VCaP (cell line): ENCODE data around the gene TIGAR.

Experiments used
- H3K27ac ChIP-seq: fragments of 450-650 bp; 2 replicates; pipeline ENCODE4 v1.5.1; 2017
- TF ChIP-seq, protein P1 (sequence below): fragments of 450-650 bp; conservative IDR thresholded peaks from 2 replicates; pipeline ENCODE4 v1.5.1; 2017; ENCODE audit warnings: mild to moderate bottlenecking, moderate library complexity

Gene TIGAR

GRCh38 chr12:4402996-4403395 lies 82.0 kb downstream of the TIGAR start:
- no peak overlapping the region for H3K27ac ChIP-seq
- TF ChIP-seq, protein P1, sequence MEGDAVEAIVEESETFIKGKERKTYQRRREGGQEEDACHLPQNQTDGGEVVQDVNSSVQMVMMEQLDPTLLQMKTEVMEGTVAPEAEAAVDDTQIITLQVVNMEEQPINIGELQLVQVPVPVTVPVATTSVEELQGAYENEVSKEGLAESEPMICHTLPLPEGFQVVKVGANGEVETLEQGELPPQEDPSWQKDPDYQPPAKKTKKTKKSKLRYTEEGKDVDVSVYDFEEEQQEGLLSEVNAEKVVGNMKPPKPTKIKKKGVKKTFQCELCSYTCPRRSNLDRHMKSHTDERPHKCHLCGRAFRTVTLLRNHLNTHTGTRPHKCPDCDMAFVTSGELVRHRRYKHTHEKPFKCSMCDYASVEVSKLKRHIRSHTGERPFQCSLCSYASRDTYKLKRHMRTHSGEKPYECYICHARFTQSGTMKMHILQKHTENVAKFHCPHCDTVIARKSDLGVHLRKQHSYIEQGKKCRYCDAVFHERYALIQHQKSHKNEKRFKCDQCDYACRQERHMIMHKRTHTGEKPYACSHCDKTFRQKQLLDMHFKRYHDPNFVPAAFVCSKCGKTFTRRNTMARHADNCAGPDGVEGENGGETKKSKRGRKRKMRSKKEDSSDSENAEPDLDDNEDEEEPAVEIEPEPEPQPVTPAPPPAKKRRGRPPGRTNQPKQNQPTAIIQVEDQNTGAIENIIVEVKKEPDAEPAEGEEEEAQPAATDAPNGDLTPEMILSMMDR: no peak
